Anterior cingulate cortex (tissue), 58 donors: ENCODE data around the gene IREB2.
A peak's percentile ranks its signal among the peaks of the same experiment; 100 is the strongest.
"Not testable (repeated sequence)": the region's sequence is repeated elsewhere in the genome, so short reads cannot be mapped to it uniquely, and the experiment has no call there.

Experiments
- DNase-seq, 58 donors: peaks; one replicate each; lab custom pipeline; 2025; lab: John Stamatoyannopoulos, UW

The IREB2 gene

DNA sequence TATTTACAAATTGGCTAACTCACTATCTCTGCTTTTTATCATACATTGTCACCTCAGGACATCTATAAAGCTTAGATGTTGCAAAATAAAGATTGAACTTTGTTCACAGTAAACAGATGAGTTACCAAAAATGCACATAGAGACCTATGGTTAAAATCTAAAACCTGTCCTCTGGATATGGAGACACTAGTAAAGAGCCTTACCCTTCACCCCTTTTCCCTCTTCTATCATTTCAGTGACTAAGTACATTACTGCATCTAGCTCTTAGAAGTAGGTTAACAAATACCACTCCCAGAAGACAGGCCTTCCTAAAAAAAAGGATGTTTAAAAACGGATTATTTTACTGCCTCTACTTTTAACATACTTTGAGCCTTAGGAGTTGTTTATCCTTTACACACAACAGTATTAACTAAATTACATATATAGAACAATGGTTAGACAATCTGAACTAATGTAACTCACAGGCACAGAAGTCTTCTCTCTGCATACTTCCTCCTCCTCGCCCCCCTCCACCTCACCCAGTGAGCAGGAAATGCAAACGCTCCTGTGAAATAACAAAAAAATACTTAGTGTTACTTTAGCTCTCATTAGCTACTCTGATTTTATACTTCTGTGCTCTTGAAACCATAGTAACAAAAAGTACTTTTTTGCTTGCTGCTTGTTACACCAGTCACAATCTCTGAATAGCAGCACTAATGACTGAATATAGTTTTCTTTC lies 23.3 kb downstream of the IREB2 start:
- DNase-seq: no peak

DNA sequence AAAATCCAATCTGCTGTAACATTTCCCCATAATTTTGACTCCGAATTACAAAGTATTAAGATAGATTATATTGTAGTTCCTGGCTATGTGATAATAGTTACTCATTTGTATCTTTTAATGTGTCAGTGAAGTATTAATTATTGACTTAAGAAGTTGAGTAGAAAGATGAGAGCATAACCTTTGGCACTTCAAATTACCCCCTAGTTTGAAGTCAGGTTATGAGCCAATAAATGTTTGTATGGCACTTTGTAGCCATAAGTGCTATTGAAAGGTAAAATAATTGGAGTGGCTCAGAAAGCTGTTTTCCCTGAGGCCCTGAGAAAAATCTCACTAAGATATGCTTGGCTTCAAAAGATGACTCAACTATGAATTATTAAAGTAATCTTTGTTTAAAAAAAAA lies 31.0 kb downstream of the IREB2 start:
- no peak for DNase-seq

DNA sequence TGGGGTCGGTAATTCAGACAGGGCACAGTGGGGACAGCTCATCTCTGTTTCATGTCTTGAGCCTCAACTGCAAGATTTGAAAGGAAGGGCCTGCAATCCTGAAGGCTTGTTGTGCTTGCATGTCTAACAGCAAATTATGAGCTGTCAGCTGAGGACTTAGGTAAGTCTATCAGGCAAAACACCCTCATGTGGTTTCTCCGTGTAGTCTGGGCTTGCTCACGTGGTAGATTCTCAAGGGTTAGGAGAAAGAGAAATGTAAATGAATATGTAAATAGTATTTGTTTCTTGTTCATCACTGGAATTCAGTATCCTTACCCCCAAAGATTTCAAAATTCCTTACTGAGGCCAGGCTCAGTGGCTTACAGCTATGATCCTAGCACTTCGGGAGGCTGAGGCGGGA lies 39.3 kb downstream of the IREB2 start:
- no peak for DNase-seq

DNA sequence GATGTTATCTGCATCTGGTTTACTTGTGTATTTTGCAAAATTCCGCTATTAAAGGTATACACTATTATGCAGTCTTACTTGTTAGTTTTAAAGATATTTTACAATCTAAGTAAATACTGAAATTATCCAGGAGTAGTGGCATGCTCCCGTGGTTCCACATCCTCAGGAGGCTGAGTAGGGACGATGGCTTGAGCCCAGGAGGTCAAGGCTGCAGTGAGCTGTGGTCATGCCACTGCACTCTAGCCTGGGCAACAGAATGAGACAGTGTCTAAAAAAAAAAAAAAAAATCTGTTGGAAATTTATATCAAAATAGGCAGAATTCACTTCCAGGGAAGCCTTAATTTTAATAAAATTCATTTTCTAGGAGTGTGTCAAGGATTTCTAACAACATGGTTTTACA lies 41.6 kb downstream of the IREB2 start:
- no peak for DNase-seq

DNA sequence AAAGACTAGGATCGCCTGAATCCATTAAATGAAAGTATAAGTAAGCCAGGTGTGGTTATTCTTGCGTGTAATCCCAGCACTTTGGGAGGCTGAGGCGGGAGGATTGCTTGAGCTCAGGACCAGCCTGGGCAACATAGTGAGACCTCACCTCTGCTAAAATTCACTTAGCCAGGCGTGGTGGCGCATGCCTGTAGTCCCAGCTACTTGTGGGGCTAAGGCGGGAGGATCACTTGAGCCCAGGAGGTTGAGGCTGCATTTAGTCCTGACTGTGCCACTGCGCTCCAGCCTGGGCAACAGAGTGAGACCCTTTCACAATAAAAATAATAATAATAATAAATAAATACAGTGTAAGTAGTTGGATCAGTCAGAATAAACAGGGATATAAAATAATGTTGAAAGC lies 43.9 kb downstream of the IREB2 start:
- no peak for DNase-seq

DNA sequence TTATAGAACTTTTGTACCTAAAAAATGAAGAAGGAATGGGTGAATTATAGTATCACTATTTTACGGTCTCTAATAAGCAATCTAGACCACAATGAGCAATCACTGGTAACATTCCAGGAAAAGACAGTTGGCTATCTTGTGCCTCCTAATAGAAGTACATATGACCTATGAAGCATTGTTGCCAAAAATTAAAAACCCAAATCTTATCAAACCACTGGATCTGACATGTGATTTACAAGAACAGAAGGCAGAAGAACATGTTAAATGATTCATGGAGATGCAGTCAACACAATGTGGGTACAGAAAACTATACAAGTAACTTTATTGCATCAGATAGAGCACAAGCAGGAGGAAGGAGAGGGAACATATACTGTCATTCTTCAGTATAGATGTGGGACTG lies 54.9 kb downstream of the IREB2 start:
- DNase-seq: no peak

DNA sequence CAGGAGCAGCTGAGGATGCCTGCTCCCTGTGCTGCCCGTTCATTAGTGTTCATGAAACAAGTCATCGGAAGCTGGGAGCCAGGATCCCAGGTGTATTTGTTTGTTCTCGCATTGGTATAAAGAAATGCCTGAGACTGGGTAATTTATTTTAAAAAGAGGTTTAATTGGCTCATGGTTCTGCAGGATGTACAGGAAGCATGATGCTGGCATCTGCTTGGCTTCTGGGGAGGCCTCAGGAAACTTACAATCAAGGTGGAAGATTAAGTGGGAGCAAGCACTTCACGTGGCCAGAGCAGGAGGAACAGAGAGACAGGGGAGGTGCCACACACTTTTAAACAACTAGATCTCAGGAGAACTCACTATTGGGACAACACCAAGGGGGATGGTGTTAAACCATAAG lies 63.8 kb downstream of the IREB2 start:
- no peak for DNase-seq

DNA sequence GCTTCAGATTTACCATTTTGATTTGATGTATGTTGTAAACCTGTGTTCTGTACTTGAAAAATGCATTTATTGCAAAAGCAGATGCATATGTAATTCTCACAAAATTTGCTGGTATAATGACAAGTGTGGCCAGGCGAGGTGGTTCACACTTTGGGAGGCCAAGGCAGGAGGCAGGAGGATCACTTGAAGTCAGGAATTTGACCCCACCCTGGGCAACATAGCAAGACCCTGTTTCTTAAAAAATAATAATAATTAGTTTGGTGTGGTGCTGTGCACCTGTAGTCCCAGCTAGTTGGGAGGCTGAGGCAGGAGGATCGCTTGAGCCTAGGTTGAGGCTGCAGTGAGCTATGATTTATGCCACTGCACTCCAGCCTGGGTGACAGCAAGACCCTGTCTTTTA lies 64.6 kb downstream of the IREB2 start:
- DNase-seq: no peak

DNA sequence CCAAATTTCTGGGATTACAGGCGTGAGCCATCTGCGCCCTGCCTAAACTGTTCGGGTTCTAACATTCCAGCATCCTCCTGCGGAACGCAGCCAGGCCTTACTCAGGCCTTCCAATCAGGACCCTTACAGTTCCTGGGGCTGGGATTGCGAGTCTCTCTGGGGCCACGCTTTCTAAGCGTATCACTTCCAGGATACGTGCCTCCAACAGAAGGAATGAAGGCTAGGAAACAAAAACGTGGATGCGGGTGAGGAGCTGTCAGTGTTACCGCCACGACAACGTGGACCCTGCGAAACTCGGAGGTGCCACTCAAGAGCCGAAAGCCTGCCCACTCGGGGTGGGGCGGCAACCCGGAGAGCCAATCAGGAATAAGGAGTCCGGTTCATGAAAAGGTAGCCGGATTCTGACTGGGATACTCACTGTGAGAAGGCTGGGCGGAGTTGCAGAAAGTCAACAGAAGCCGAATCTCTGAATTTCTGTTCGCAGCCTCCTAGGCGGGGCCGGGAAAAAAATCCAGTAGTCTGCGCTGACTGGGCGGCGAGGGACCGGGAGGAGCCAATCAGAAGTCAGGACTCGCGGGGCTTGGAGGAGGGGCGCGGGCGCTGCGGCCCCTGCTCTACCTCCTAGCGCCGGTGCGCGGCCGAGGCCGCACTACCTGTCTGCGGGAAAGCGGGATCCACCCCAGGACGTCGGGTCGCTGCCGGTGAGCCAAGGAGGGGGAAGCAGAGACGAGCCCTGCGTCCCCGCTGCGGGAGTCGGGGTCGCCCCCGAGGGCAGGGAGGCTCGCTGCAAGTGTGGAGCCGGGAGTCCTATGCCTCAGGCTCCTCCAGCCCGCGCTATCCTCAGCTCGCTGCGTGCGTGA lies 69.2 kb downstream of the IREB2 start, which contains the start of gene HYKK:
Gene HYKK, plus strand, starts transcription at position 607 of the 860 bp plus-strand sequence. CDS start 5,512 bp downstream, outside the sequence.
- peak; percentile 49 to 96 (median 86) for DNase-seq

DNA sequence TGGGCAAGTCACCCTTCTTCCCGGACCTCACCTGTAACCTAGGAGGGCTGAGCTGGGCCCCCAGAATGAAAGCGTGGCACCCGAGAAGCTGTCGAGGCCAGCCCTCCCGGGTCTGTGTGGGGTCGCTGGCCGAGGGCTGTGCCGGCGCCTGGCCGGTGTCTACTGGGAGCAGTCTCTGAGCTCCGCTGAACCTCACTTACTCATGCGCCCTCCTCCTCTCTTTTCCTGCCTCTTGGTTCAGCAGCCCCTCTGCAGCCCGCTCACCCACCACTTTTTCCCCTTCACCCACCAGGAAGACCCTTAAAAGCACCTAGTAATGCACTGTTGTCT lies 69.8 kb downstream of the IREB2 start:
- DNase-seq: peak in 1 of 58 donors; percentile 27

DNA sequence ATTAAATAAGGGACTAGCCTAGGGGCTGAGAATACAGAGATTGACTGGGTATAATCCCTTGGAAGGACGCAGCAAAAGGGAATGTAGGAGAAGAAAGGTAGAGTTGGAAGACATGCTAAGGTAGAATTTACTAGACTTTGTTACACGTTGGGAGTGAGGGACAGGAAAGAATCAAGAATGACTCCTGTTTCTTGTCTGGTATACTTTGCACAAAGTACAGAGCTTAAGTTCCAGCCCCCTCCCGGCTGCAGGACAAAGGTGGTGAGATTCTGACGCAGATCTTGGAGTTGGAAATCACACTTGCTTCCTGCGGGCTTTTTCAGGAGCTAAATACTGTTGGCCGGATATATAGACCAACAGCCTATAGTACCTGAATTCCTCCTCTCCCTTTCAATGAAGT lies 70.3 kb downstream of the IREB2 start:
- no peak for DNase-seq

DNA sequence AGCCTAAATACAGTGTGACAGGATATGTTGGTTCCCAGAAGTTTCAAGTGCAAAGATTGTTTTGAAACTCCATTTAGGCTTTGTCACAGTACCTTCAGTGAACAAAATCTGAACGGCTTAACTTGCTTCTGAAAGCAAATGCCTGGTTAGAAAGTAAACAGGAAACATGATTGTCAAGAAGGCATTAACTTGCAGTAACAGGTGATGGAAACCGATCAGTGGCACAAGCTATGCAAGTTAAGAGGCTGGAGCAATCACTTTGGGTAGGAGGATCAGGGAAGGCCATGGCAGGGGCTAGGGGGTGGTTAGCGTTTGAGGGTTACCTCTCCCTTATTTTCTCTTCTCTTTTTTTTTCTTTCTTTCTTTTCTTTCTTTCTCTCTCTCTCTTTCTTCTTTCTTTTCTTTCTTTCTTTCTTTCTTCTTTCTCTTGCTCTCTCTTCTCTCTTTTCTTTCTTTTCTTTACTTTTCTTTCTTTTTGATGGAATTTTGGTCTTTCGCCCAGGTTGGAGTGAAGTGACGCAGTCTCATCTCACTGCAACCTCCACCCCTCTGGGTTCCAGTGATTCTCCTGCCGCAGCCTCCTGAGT lies 71.8 kb downstream of the IREB2 start:
- DNase-seq: no peak

DNA sequence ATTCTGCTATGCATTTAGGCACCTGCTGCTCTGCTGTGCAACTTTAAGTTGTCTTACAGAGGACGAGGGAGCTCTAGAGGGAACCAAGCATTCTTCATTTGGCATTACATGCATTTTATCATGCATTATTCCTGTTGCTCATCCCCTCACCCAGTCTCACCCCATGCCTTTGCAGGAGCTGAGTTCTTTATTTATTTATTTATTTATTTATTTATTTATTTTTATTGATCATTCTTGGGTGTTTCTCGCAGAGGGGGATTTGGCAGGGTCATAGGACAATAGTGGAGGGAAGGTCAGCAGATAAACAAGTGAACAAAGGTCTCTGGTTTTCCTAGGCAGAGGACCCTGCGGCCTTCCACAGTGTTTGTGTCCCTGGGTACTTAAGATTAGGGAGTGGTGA lies 82.0 kb downstream of the IREB2 start:
- DNase-seq: not testable (repeated sequence)

DNA sequence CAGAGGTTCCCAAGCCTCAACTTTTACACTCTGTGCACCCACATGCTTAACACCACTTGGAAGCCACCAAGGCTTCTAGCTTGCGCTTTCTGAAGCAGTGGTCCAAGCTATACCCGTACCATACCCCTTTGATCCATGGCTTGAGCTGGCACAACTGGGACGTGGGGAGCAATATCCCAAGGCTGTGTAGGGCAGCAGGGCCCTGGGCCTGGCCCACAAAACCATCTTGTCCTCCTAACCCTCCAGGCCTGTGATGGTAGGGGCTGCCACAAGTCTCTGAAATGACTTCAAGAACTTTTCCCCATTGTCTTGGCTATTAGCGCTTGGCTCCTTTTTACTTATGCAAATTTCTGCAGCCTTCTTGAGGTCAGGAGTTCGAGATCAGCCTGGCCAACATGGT lies 86.2 kb downstream of the IREB2 start:
- no peak for DNase-seq

DNA sequence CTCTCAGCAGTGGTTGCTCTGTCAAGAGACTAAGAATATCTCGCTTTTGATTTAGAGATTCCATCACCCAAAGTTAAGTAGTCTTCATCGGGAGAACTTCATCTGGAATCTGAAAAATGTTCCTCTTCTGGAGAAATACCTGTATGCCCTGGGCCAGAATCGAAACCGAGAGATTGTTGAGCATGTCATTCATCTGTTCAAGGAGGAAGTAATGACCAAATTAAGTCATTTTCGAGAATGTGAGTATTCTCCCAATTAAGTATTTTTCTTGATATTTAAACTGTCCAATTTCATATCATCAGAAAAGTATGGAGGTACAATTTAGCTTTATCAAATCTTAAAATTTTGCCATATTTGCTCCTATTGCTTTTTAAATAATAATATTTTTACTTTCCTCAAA lies 89.3 kb downstream of the IREB2 start:
- no peak for DNase-seq

DNA sequence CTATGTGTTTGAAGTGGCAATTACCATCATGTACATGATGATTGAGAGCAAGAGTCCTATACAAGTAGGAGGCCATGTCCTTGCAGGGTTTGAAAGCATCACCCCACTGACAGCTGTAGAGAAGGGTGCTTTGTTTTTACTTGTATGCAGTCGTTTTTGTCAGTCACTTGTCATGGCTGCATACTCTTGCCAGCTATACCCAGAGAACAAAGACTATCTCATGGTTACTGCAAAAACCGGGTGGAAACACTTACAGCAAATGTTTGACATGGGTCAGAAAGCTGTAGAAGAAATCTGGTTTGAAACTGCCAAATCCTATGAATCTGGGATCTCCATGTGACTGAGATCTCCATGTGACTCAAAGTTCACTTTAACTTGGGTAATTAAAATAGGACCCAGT lies 95.3 kb downstream of the IREB2 start:
- DNase-seq: peak in 11 of 58 donors; percentile 2 to 63 (median 10)

DNA sequence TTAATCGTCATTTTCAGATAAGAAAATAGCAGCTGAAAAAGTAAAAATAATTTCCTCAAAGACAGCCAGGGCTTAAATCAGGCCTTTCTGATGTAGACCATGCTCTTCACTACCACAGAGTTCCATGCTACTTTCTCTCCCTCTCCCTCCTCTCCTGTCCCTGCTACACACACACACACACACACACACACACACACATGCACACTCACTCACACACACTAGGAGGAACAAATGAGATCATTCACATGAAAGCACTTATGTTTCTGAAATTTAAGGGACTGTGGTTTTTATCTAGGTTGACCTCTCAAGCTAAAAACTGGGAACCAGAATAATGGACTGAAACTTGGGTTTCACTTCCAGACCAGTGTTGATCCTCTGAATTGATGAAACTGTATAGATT lies 98.1 kb downstream of the IREB2 start:
- DNase-seq: no peak

DNA sequence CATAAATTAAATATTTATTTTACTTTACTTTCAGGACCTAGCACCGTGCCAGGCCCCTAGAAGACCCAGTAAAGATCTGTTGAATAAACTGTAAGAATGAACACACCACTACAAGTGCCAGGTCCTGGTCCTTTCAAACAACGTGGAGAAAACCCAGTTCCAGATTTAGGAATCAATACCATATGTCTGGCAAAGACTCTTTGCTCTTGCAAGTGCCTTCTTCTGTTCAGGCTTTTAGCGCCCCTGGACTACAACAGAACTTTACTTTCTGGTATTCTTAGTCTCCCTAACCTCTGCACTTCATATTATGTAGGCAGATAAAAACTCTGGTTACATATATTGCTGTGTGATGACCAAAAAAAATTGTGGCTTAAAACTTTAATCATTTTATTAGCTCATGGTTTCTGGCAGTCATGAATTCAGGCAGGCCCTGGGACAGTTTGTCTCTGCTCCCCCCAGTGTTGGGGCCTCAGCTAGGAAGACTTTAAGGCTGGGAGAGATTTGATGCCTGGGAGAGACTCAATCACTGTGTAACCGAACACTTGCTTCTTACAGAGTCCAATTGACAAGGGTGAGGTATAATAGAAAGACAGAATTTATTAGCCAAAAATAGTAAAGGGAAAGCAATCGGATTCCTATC lies 99.4 kb downstream of the IREB2 start:
- no peak for DNase-seq

DNA sequence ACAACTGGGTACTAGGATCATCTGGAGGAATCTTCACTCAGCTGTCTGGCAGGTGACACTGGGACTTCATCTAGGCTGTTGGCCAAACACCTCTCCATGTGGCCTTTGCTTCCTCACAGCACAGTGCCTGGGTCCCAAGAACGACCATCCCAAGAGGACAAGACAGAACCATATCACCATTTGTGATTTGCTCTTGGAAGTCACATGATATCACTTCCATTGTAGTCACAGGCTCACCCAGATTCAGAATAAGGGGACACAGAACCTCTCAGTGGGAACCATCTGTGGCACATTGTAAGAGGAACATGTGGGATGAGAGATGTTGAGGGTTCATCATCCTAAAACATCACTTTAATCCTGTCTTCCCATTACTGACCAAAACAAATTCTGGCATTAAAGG lies 100.3 kb downstream of the IREB2 start:
- no peak for DNase-seq

DNA sequence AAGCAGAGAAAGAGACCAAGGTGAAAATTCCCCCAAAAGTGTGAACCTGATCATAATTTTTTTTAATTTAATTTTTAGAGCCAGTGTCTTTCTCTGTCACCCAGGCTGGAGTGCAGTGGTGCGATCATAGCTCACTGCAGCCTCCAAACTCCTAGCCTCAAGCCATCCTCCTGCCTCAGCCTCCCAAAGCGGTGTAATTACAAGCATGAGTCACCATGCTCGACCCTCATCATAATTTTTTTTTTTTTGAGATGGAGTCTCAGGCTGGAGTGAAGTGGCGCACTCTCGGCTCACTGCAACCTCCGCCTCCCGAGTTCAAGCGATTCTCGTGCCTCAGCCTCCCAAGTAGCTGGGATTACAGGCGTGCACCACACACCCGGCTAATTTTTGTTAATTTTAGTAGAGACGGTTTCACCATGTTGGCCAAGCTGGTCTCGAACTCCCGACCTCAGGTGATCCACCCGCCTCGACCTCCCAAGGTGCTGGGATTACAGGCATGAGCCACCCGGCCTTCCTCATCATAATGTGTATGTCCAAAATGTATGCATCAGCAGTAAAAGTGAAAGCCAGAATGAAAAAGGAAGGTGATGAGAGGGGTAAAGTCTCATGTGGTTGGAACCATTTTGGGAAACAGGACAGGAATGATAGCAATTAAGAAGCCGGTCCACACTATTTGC lies 101.6 kb downstream of the IREB2 start:
- DNase-seq: peak in 1 of 58 donors; percentile 12
